DOHH2 (cell line): ENCODE measurements around the gene HMSD.

Experiments used
- CTCF ChIP-seq: fragments of 200-600 bp; sonication (generic); IDR thresholded peaks from one replicate; pipeline ENCODE4 v1.5.1; 2014; ENCODE audit warnings: antibody characterized with exemption, mild to moderate bottlenecking, low read depth, low read length; ENCODE audit not compliant: poor library complexity, severe bottlenecking
- EZH2phosphoT487 ChIP-seq: fragments of 200-600 bp; sonication (generic); IDR thresholded peaks from 2 replicates; pipeline ENCODE4 v1.6.1; 2017; ENCODE audit warnings: borderline replicate concordance, mild to moderate bottlenecking, antibody characterized with exemption, low read length, moderate library complexity, mixed read lengths

GRCh38 chr18:63922049-63922448, 27.1 kb upstream of the HMSD start:
- TF ChIP-seq CTCF: no peak
- TF ChIP-seq EZH2phosphoT487: no peak
